ENCODE data around the gene TFAP2A.

GRCh38 chr6:10351791-10352190, 63.1 kb downstream of the TFAP2A start:
- TF ChIP-seq CTCF (IDR thresholded peaks at IDR 0.05; ENCODE audit: low read length), result no peak
- no peak for TF ChIP-seq EZH2 (IDR thresholded peaks at IDR 0.05; ENCODE audit: borderline replicate concordance, low read length)
